ENCODE measurements around the gene PNPT1.

- TF ChIP-seq IRF3 (IDR thresholded peaks at IDR 0.05; ENCODE audit: low read depth, low read length) (no peak), EZH2phosphoT487 (IDR thresholded peaks at IDR 0.05; ENCODE audit: borderline replicate concordance, low read depth) (no peak), TAF1 (IDR thresholded peaks at IDR 0.05; ENCODE audit: borderline replicate concordance, low read depth, low read length) (no peak), POLR2AphosphoS5 (IDR thresholded peaks at IDR 0.05; ENCODE audit: low read depth, low read length) (no peak), SIN3A (IDR thresholded peaks at IDR 0.05; ENCODE audit: borderline replicate concordance, low read depth, low read length) (no peak), FOXM1 (IDR thresholded peaks at IDR 0.05; ENCODE audit: low read depth) (no peak), NRF1 (IDR thresholded peaks at IDR 0.05; ENCODE audit: low read depth, low read length) (no peak), RFX5 (IDR thresholded peaks at IDR 0.05; ENCODE audit: low read length) (no peak)
- TF ChIP-seq, protein P1, sequence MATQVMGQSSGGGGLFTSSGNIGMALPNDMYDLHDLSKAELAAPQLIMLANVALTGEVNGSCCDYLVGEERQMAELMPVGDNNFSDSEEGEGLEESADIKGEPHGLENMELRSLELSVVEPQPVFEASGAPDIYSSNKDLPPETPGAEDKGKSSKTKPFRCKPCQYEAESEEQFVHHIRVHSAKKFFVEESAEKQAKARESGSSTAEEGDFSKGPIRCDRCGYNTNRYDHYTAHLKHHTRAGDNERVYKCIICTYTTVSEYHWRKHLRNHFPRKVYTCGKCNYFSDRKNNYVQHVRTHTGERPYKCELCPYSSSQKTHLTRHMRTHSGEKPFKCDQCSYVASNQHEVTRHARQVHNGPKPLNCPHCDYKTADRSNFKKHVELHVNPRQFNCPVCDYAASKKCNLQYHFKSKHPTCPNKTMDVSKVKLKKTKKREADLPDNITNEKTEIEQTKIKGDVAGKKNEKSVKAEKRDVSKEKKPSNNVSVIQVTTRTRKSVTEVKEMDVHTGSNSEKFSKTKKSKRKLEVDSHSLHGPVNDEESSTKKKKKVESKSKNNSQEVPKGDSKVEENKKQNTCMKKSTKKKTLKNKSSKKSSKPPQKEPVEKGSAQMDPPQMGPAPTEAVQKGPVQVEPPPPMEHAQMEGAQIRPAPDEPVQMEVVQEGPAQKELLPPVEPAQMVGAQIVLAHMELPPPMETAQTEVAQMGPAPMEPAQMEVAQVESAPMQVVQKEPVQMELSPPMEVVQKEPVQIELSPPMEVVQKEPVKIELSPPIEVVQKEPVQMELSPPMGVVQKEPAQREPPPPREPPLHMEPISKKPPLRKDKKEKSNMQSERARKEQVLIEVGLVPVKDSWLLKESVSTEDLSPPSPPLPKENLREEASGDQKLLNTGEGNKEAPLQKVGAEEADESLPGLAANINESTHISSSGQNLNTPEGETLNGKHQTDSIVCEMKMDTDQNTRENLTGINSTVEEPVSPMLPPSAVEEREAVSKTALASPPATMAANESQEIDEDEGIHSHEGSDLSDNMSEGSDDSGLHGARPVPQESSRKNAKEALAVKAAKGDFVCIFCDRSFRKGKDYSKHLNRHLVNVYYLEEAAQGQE (IDR thresholded peaks at IDR 0.05; ENCODE audit: low read depth, low read length): no peak
- TF ChIP-seq, protein P2, sequence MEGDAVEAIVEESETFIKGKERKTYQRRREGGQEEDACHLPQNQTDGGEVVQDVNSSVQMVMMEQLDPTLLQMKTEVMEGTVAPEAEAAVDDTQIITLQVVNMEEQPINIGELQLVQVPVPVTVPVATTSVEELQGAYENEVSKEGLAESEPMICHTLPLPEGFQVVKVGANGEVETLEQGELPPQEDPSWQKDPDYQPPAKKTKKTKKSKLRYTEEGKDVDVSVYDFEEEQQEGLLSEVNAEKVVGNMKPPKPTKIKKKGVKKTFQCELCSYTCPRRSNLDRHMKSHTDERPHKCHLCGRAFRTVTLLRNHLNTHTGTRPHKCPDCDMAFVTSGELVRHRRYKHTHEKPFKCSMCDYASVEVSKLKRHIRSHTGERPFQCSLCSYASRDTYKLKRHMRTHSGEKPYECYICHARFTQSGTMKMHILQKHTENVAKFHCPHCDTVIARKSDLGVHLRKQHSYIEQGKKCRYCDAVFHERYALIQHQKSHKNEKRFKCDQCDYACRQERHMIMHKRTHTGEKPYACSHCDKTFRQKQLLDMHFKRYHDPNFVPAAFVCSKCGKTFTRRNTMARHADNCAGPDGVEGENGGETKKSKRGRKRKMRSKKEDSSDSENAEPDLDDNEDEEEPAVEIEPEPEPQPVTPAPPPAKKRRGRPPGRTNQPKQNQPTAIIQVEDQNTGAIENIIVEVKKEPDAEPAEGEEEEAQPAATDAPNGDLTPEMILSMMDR (IDR thresholded peaks at IDR 0.05): no peak
- TF ChIP-seq, protein P3, sequence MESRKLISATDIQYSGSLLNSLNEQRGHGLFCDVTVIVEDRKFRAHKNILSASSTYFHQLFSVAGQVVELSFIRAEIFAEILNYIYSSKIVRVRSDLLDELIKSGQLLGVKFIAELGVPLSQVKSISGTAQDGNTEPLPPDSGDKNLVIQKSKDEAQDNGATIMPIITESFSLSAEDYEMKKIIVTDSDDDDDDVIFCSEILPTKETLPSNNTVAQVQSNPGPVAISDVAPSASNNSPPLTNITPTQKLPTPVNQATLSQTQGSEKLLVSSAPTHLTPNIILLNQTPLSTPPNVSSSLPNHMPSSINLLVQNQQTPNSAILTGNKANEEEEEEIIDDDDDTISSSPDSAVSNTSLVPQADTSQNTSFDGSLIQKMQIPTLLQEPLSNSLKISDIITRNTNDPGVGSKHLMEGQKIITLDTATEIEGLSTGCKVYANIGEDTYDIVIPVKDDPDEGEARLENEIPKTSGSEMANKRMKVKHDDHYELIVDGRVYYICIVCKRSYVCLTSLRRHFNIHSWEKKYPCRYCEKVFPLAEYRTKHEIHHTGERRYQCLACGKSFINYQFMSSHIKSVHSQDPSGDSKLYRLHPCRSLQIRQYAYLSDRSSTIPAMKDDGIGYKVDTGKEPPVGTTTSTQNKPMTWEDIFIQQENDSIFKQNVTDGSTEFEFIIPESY (IDR thresholded peaks at IDR 0.05; ENCODE audit: borderline replicate concordance, low read depth): no peak
These were observed 39.2 kb upstream of the PNPT1 start for GRCh38 chr2:55732854-55733253.

Data from SK-N-SH (cell line).